GM18870 (cell line): ENCODE measurements around the gene ZDBF2.
"Not testable (repeated sequence)": the region's sequence is repeated elsewhere in the genome, so short reads cannot be mapped to it uniquely, and the experiment has no call there.

Experiments used
- ATAC-seq: cut with Tn5 transposase; IDR thresholded peaks from one replicate; pipeline ENCODE4 v1.9.1; 2021; ENCODE audit warnings: moderate library complexity; ENCODE audit not compliant: unreplicated experiment

Gene ZDBF2

GRCh38 chr2:206259376-206260187, 14.9 kb upstream of the ZDBF2 start:
- ATAC-seq: no peak

- peak; percentile 79 for ATAC-seq
Observed at GRCh38 chr2:206260188-206261012, 14.1 kb upstream of the ZDBF2 start.

- ATAC-seq: no peak
Observed at GRCh38 chr2:206263959-206264603, 10.4 kb upstream of the ZDBF2 start.

GRCh38 chr2:206266130-206267125, 8.0 kb upstream of the ZDBF2 start:
- ATAC-seq: no peak

- no peak for ATAC-seq
Observed at GRCh38 chr2:206267567-206267966, 6.9 kb upstream of the ZDBF2 start.

- no peak for ATAC-seq
Observed at GRCh38 chr2:206271065-206271464, 3.4 kb upstream of the ZDBF2 start.

GRCh38 chr2:206273905-206274304, 558 bp upstream of the ZDBF2 start:
- no peak for ATAC-seq

- peak; percentile 32 for ATAC-seq
Observed at GRCh38 chr2:206275312-206276055, 1.0 kb downstream of the ZDBF2 start.

GRCh38 chr2:206276169-206276942, 1.9 kb downstream of the ZDBF2 start:
- ATAC-seq: no peak

GRCh38 chr2:206277503-206277902, 3.0 kb downstream of the ZDBF2 start:
- ATAC-seq: no peak

GRCh38 chr2:206282746-206283145, 8.3 kb downstream of the ZDBF2 start:
- no peak for ATAC-seq

GRCh38 chr2:206287197-206287596, 12.7 kb downstream of the ZDBF2 start:
- no peak for ATAC-seq

GRCh38 chr2:206289391-206289790, 14.9 kb downstream of the ZDBF2 start:
- no peak for ATAC-seq

GRCh38 chr2:206296128-206296527, 21.7 kb downstream of the ZDBF2 start:
- no peak for ATAC-seq

- not testable (repeated sequence) for ATAC-seq
Observed at GRCh38 chr2:206299608-206300007, 25.1 kb downstream of the ZDBF2 start.

- ATAC-seq: peak; percentile 89
Observed at GRCh38 chr2:206305523-206306245, 31.2 kb downstream of the ZDBF2 start.

GRCh38 chr2:206311026-206311425, 36.6 kb downstream of the ZDBF2 start:
- no peak for ATAC-seq

- no peak for ATAC-seq
Observed at GRCh38 chr2:206316141-206316540, 41.7 kb downstream of the ZDBF2 start.
